Right forelimb (tissue), 1 donor: ENCODE measurements around the gene AATK.

Source experiments
- DNase-seq: peaks from one replicate; pipeline ENCODE4 v3.0.0-alpha.2; 2018

Gene AATK

GRCh38 chr17:81125573-81126081, 40.4 kb downstream of the AATK start:
- no peak for DNase-seq

- no peak for DNase-seq
These were observed 41.6 kb downstream of the AATK start for GRCh38 chr17:81124377-81124776.

- DNase-seq = no peak
These were observed 42.7 kb downstream of the AATK start for GRCh38 chr17:81123052-81124048.

GRCh38 chr17:81121841-81122733, 43.9 kb downstream of the AATK start:
- DNase-seq = no peak

GRCh38 chr17:81120695-81121621, 45.1 kb downstream of the AATK start:
- DNase-seq = no peak

GRCh38 chr17:81120149-81120484, 45.9 kb downstream of the AATK start:
- no peak for DNase-seq

GRCh38 chr17:81119223-81120148, 46.5 kb downstream of the AATK start:
- peak; percentile 91 for DNase-seq

GRCh38 chr17:81118308-81119221, 47.5 kb downstream of the AATK start:
- DNase-seq = no peak

- no peak for DNase-seq
These were observed 48.3 kb downstream of the AATK start for GRCh38 chr17:81117672-81118198.

- DNase-seq = no peak
These were observed 49.3 kb downstream of the AATK start for GRCh38 chr17:81116704-81117103.

GRCh38 chr17:81115749-81116464, 50.1 kb downstream of the AATK start:
- DNase-seq = no peak

GRCh38 chr17:81115219-81115618, 50.8 kb downstream of the AATK start:
- no peak for DNase-seq

- DNase-seq = no peak
These were observed 51.5 kb downstream of the AATK start for GRCh38 chr17:81114351-81115093.

- DNase-seq = no peak
These were observed 52.8 kb downstream of the AATK start for GRCh38 chr17:81113158-81113724.

- DNase-seq = no peak
These were observed 53.6 kb downstream of the AATK start for GRCh38 chr17:81112450-81112849.

GRCh38 chr17:81111066-81111465, 55.0 kb downstream of the AATK start:
- no peak for DNase-seq

- DNase-seq = no peak
These were observed 55.5 kb downstream of the AATK start for GRCh38 chr17:81110488-81111040.

- DNase-seq = no peak
These were observed 56.1 kb downstream of the AATK start for GRCh38 chr17:81109957-81110356.
